ENCODE data around the gene EPGN.

Gene EPGN

GRCh38 chr4:74308215-74308614 is at the start of gene EPGN:
TSS of gene EPGN (plus strand) at chr4:74308470. CDS start at chr4:74308534, 64 bp downstream.
- Histone ChIP-seq H3K4me3 (ENCODE audit: low read depth, low read length) (no peak within 1 kb of the TSS), H3K9me3 (ENCODE audit: control insufficient read depth, insufficient read depth, low read depth, low read length) (no peaks in the 10 kb centered on the region), H3K27ac (ENCODE audit: extremely low read depth, low read depth, low read length) (no peak within 1 kb of the TSS), H3K4me1 (ENCODE audit: control insufficient read depth, insufficient read depth, low read length) (no peaks in the 10 kb centered on the region), H3K36me3 (ENCODE audit: control insufficient read depth in 2 of 2, insufficient read depth in 1 of 2, low read length in 2 of 2) (no peaks in the 10 kb centered on the region)
- no peak for TF ChIP-seq ZNF214 (tag by site-specific recombination; IDR thresholded peaks at IDR 0.05; ENCODE audit: borderline replicate concordance)
- no peak for TF ChIP-seq ZNF148 (tag by site-specific recombination; IDR thresholded peaks at IDR 0.05; ENCODE audit: borderline replicate concordance)
- TF ChIP-seq PRDM1 (tag by site-specific recombination; IDR thresholded peaks at IDR 0.05) = no peak
- TF ChIP-seq ELK4 (IDR thresholded peaks at IDR 0.05; ENCODE audit: borderline replicate concordance, low read depth, low read length) = no peak
- TF ChIP-seq ZNF335 (tag by site-specific recombination; conservative IDR thresholded peaks at IDR 0.05) = no peak
- TF ChIP-seq ZNF292 (tag by site-specific recombination; IDR thresholded peaks at IDR 0.05; ENCODE audit: borderline replicate concordance, low read depth) = no peak
- no peak for TF ChIP-seq ZBTB10 (tag by site-specific recombination; IDR thresholded peaks at IDR 0.05)
- TF ChIP-seq REST (tag by site-specific recombination; IDR thresholded peaks at IDR 0.05) = no peak
- ChIA-PET CTCF (interaction anchor here (0.6 to 2.0 kb wide), 2 partner anchors 80 to 174 kb away, joined by 3 to 6 read pairs; no protein-coding TSS in a partner anchor), POLR2A (no interaction called here)

- Histone ChIP-seq H3K27ac (ENCODE audit: extremely low read depth, low read depth, low read length) (no peak overlapping the region), H3K9me3 (ENCODE audit: control insufficient read depth, insufficient read depth, low read depth, low read length) (no peaks in the 10 kb centered on the region), H3K36me3 (ENCODE audit: control insufficient read depth in 2 of 2, insufficient read depth in 1 of 2, low read length in 2 of 2) (no peaks in the 10 kb centered on the region), H3K4me1 (ENCODE audit: control insufficient read depth, insufficient read depth, low read length) (no peaks in the 10 kb centered on the region), H3K4me3 (ENCODE audit: low read depth, low read length) (no peak overlapping the region)
- ChIA-PET POLR2A (no interaction called here), CTCF (interaction anchor here (0.7 to 1.2 kb wide), 2 partner anchors 27 to 583 kb away, joined by 3 read pairs; no protein-coding TSS in a partner anchor)
- no peak for TF ChIP-seq HOXD13 (CRISPR knock-in tag; IDR thresholded peaks at IDR 0.05; ENCODE audit: borderline replicate concordance)
- TF ChIP-seq IKZF3 (tag by site-specific recombination; IDR thresholded peaks at IDR 0.05) = no peak
Observed at GRCh38 chr4:74258963-74259362, 49.3 kb upstream of the EPGN start.

GRCh38 chr4:74260036-74260435 is 48.2 kb upstream of the EPGN start:
- ChIA-PET POLR2A (no interaction called here), CTCF (no interaction called here)
- Histone ChIP-seq H3K9me3 (ENCODE audit: control insufficient read depth, insufficient read depth, low read depth, low read length) (no peaks in the 10 kb centered on the region), H3K4me1 (ENCODE audit: control insufficient read depth, insufficient read depth, low read length) (no peaks in the 10 kb centered on the region), H3K36me3 (ENCODE audit: control insufficient read depth in 2 of 2, insufficient read depth in 1 of 2, low read length in 2 of 2) (no peaks in the 10 kb centered on the region), H3K4me3 (ENCODE audit: low read depth, low read length) (no peak overlapping the region), H3K27ac (ENCODE audit: extremely low read depth, low read depth, low read length) (no peak overlapping the region)
- no peak for TF ChIP-seq ZNF280D (tag by site-specific recombination; IDR thresholded peaks at IDR 0.05)
- no peak for TF ChIP-seq KLF8 (tag by site-specific recombination; IDR thresholded peaks at IDR 0.05)
- no peak for TF ChIP-seq ZNF341 (tag by site-specific recombination; IDR thresholded peaks at IDR 0.05; ENCODE audit: low read depth)
- TF ChIP-seq ZNF513 (tag by site-specific recombination; IDR thresholded peaks at IDR 0.05) = no peak
- TF ChIP-seq MZF1 (tag by site-specific recombination; IDR thresholded peaks at IDR 0.05; ENCODE audit: borderline replicate concordance) = no peak
- TF ChIP-seq ZNF37A (tag by site-specific recombination; IDR thresholded peaks at IDR 0.05) = no peak

All from HEK293 (cell line).